ENCODE data around the gene KCNIP1.

Gene KCNIP1

GRCh38 chr5:170589643-170590042, 85.8 kb downstream of the KCNIP1 start:
- in situ Hi-C loops (cut with HindIII; ENCODE audit: low pct_unique_long_range_greater_than_20kb, low sequenced_read_pairs), result no loop called here
- no peak for TF ChIP-seq JUND (IDR thresholded peaks at IDR 0.05; ENCODE audit: low read depth)
- DNase-seq (ENCODE audit: low read depth in 1 of 2, low spot score in 1 of 2), result no peak

- TF ChIP-seq JUND (IDR thresholded peaks at IDR 0.05; ENCODE audit: low read depth), result no peak
- in situ Hi-C loops (cut with HindIII; ENCODE audit: low pct_unique_long_range_greater_than_20kb, low sequenced_read_pairs), result no loop called here
- no peak for DNase-seq (ENCODE audit: low read depth in 1 of 2, low spot score in 1 of 2)
Measured at GRCh38 chr5:170590566-170590965, 86.7 kb downstream of the KCNIP1 start.

- in situ Hi-C loops (cut with HindIII; ENCODE audit: low pct_unique_long_range_greater_than_20kb, low sequenced_read_pairs), result no loop called here
- TF ChIP-seq JUND (IDR thresholded peaks at IDR 0.05; ENCODE audit: low read depth), result no peak
- no peak for DNase-seq (ENCODE audit: low read depth in 1 of 2, low spot score in 1 of 2)
Measured at GRCh38 chr5:170591054-170591453, 87.2 kb downstream of the KCNIP1 start.

- no peak for DNase-seq (ENCODE audit: low read depth in 1 of 2, low spot score in 1 of 2)
- in situ Hi-C loops (cut with HindIII; ENCODE audit: low pct_unique_long_range_greater_than_20kb, low sequenced_read_pairs), result no loop called here
- TF ChIP-seq JUND (IDR thresholded peaks at IDR 0.05; ENCODE audit: low read depth), result no peak
Measured at GRCh38 chr5:170596482-170597044, 92.7 kb downstream of the KCNIP1 start.

- in situ Hi-C loops (cut with HindIII; ENCODE audit: low pct_unique_long_range_greater_than_20kb, low sequenced_read_pairs), result no loop called here
- DNase-seq (ENCODE audit: low read depth in 1 of 2, low spot score in 1 of 2), result no peak
- no peak for TF ChIP-seq JUND (IDR thresholded peaks at IDR 0.05; ENCODE audit: low read depth)
Measured at GRCh38 chr5:170597109-170597751, 93.4 kb downstream of the KCNIP1 start.

- DNase-seq (ENCODE audit: low read depth in 1 of 2, low spot score in 1 of 2), result no peak
- in situ Hi-C loops (cut with HindIII; ENCODE audit: low pct_unique_long_range_greater_than_20kb, low sequenced_read_pairs), result no loop called here
Measured at GRCh38 chr5:170597872-170598271, 94.1 kb downstream of the KCNIP1 start.

GRCh38 chr5:170599756-170600155, 95.9 kb downstream of the KCNIP1 start:
- in situ Hi-C loops (cut with HindIII; ENCODE audit: low pct_unique_long_range_greater_than_20kb, low sequenced_read_pairs), result no loop called here
- TF ChIP-seq JUND (IDR thresholded peaks at IDR 0.05; ENCODE audit: low read depth), result no peak
- no peak for DNase-seq (ENCODE audit: low read depth in 1 of 2, low spot score in 1 of 2)

More at GRCh38 chr5:170597872-170598271, 94.1 kb downstream of the KCNIP1 start:
- TF ChIP-seq JUND (IDR thresholded peaks at IDR 0.05; ENCODE audit: low read depth), result no peak

GRCh38 chr5:170601619-170602018, 97.8 kb downstream of the KCNIP1 start:
- in situ Hi-C loops (cut with HindIII; ENCODE audit: low pct_unique_long_range_greater_than_20kb, low sequenced_read_pairs), result no loop called here
- no peak for DNase-seq (ENCODE audit: low read depth in 1 of 2, low spot score in 1 of 2)
- no peak for TF ChIP-seq JUND (IDR thresholded peaks at IDR 0.05; ENCODE audit: low read depth)

GRCh38 chr5:170603109-170603508, 99.3 kb downstream of the KCNIP1 start:
- DNase-seq (ENCODE audit: low read depth in 1 of 2, low spot score in 1 of 2), result no peak
- in situ Hi-C loops (cut with HindIII; ENCODE audit: low pct_unique_long_range_greater_than_20kb, low sequenced_read_pairs), result no loop called here
- no peak for TF ChIP-seq JUND (IDR thresholded peaks at IDR 0.05; ENCODE audit: low read depth)

GRCh38 chr5:170603578-170604565, 100.1 kb downstream of the KCNIP1 start:
- in situ Hi-C loops (cut with HindIII; ENCODE audit: low pct_unique_long_range_greater_than_20kb, low sequenced_read_pairs), result no loop called here

GRCh38 chr5:170606941-170607340, 103.1 kb downstream of the KCNIP1 start:
- TF ChIP-seq JUND (IDR thresholded peaks at IDR 0.05; ENCODE audit: low read depth), result no peak
- DNase-seq (ENCODE audit: low read depth in 1 of 2, low spot score in 1 of 2), result no peak
- in situ Hi-C loops (cut with HindIII; ENCODE audit: low pct_unique_long_range_greater_than_20kb, low sequenced_read_pairs), result no loop called here

More at GRCh38 chr5:170603578-170604565, 100.1 kb downstream of the KCNIP1 start:
- peak in 1 of 2 experiments; percentile 52 for DNase-seq (ENCODE audit: low read depth in 1 of 2, low spot score in 1 of 2)
- TF ChIP-seq JUND (IDR thresholded peaks at IDR 0.05; ENCODE audit: low read depth), result no peak

GRCh38 chr5:170611449-170612090, 107.8 kb downstream of the KCNIP1 start:
- peak in 1 of 2 experiments; percentile 33 for DNase-seq (ENCODE audit: low read depth in 1 of 2, low spot score in 1 of 2)
- in situ Hi-C loops (cut with HindIII; ENCODE audit: low pct_unique_long_range_greater_than_20kb, low sequenced_read_pairs), result no loop called here
- TF ChIP-seq JUND (IDR thresholded peaks at IDR 0.05; ENCODE audit: low read depth), result no peak

Measured in T47D (cell line).